ENCODE data around the gene NLRP3. TPM values are rescaled to one million over a fixed set of nuclear protein-coding genes. Genes with fewer than 3 reads are reported as not detected.

Gene NLRP3
- total and polyA plus RNA-seq, 4 donors = 0.28 to 1.9 (median 0.61) TPM

GRCh38 chr1:247452447-247453039 is 36.6 kb downstream of the NLRP3 start (continued):
- TF ChIP-seq REST (IDR thresholded peaks at IDR 0.05) (no peak), NR2F2 (IDR thresholded peaks at IDR 0.05) (no peak), FOXA2 (IDR thresholded peaks at IDR 0.05) (no peak), JUND (IDR thresholded peaks at IDR 0.05) (no peak), HNF4G (IDR thresholded peaks at IDR 0.05) (no peak), MAX (IDR thresholded peaks at IDR 0.05) (no peak), HNF4A (conservative IDR thresholded peaks at IDR 0.05) (no peak), TAF1 (conservative IDR thresholded peaks at IDR 0.05) (no peak), EGR1 (IDR thresholded peaks at IDR 0.05; ENCODE audit: low read depth in 2 of 2) (no peak)

GRCh38 chr1:247453245-247453644 is 37.3 kb downstream of the NLRP3 start:
- DNase-seq (ENCODE audit: low spot score) = no peak
- H3K9ac ChIP-seq (ENCODE audit: low read depth in 1 of 2, low read length in 2 of 2) = no peak overlapping the region
- H3K36me3 ChIP-seq (ENCODE audit: control insufficient read depth in 4 of 4, insufficient read depth in 3 of 4, low read depth in 1 of 4, low read length in 3 of 4) = no peaks in the 10 kb centered on the region
- TF ChIP-seq RXRA (IDR thresholded peaks at IDR 0.05) (no peak), HNF4G (IDR thresholded peaks at IDR 0.05) (no peak), YY1 (IDR thresholded peaks at IDR 0.05) (no peak), ZBTB33 (IDR thresholded peaks at IDR 0.05) (no peak), CTCF (IDR thresholded peaks at IDR 0.05; ENCODE audit: low read depth, low read length, missing input control) (no peak), FOXA2 (IDR thresholded peaks at IDR 0.05) (no peak), TAF1 (conservative IDR thresholded peaks at IDR 0.05) (no peak), NR2F2 (IDR thresholded peaks at IDR 0.05) (no peak), HNF4A (conservative IDR thresholded peaks at IDR 0.05) (no peak), SP1 (IDR thresholded peaks at IDR 0.05) (no peak), JUND (IDR thresholded peaks at IDR 0.05) (no peak), FOXA1 (IDR thresholded peaks at IDR 0.05) (no peak), MAX (IDR thresholded peaks at IDR 0.05) (no peak), EGR1 (IDR thresholded peaks at IDR 0.05; ENCODE audit: low read depth in 2 of 2) (no peak), REST (IDR thresholded peaks at IDR 0.05) (no peak), GABPA (IDR thresholded peaks at IDR 0.05 in 1 of 2, conservative IDR thresholded peaks at IDR 0.05 in 1 of 2) (no peak)
- TF ChIP-seq, protein P1, sequence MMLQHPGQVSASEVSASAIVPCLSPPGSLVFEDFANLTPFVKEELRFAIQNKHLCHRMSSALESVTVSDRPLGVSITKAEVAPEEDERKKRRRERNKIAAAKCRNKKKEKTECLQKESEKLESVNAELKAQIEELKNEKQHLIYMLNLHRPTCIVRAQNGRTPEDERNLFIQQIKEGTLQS (IDR thresholded peaks at IDR 0.05) = no peak
- no peaks in the 10 kb centered on the region for H3K27me3 ChIP-seq (ENCODE audit: control insufficient read depth in 4 of 4, insufficient read depth in 4 of 4, low read length in 3 of 4)
- no peaks in the 10 kb centered on the region for H3K9me3 ChIP-seq (ENCODE audit: control insufficient read depth in 4 of 4, low read length in 3 of 4)
- H3K27ac ChIP-seq (ENCODE audit: low read depth in 1 of 2, low read length in 2 of 2) = no peak overlapping the region
- WGBS = 8% methylated on average over 4 of the region's 4 CpGs
- H3K4me3 ChIP-seq (ENCODE audit: low read depth in 1 of 3, low read length in 3 of 3) = no peak overlapping the region
- peaks cover 0 to 4% (median 1%) of the 10 kb centered on the region in 4 donors for H3K4me1 ChIP-seq (ENCODE audit: control insufficient read depth in 4 of 4, insufficient read depth in 4 of 4, low read length in 3 of 4)
